Bone marrow (tissue), 2 donors: ENCODE data around the gene RBM17.
"Not testable (repeated sequence)": the region's sequence is repeated elsewhere in the genome, so short reads cannot be mapped to it uniquely, and the experiment has no call there.

Experiments used
- DNase-seq, 2 donors: peaks; one replicate each; lab custom pipeline; 2025; lab: John Stamatoyannopoulos, UW

RBM17 gene

GRCh38 chr10:6088721-6089333 is at the start of gene RBM17:
TSS of gene RBM17 (plus strand) at chr10:6089034. CDS start at chr10:6097066, 8,032 bp downstream.
- DNase-seq = peak; percentile 92 to 93

- DNase-seq = no peak
Measured at GRCh38 chr10:6039711-6040110, 49.1 kb upstream of the RBM17 start.

GRCh38 chr10:6040205-6040604 is 48.6 kb upstream of the RBM17 start:
- DNase-seq = no peak

- DNase-seq = not testable (repeated sequence)
Measured at GRCh38 chr10:6043377-6043776, 45.5 kb upstream of the RBM17 start.

- DNase-seq = no peak
Measured at GRCh38 chr10:6044060-6044459, 44.8 kb upstream of the RBM17 start.

- DNase-seq = no peak
Measured at GRCh38 chr10:6044751-6045313, 44.0 kb upstream of the RBM17 start.

- DNase-seq = peak in 1 of 2 donors; percentile 81
Measured at GRCh38 chr10:6045314-6045848, 43.5 kb upstream of the RBM17 start.

- DNase-seq = no peak
Measured at GRCh38 chr10:6045878-6046772, 42.7 kb upstream of the RBM17 start.

- DNase-seq = no peak
Measured at GRCh38 chr10:6046773-6047611, 41.8 kb upstream of the RBM17 start.

GRCh38 chr10:6047847-6048246 is 41.0 kb upstream of the RBM17 start:
- no peak for DNase-seq

- DNase-seq = no peak
Measured at GRCh38 chr10:6048281-6049030, 40.4 kb upstream of the RBM17 start.

- DNase-seq = no peak
Measured at GRCh38 chr10:6049031-6049400, 39.8 kb upstream of the RBM17 start.

- peak; percentile 42 to 88 for DNase-seq
Measured at GRCh38 chr10:6050801-6051445, 37.9 kb upstream of the RBM17 start.

- peak in 1 of 2 donors; percentile 61 for DNase-seq
Measured at GRCh38 chr10:6052247-6053221, 36.3 kb upstream of the RBM17 start.

- no peak for DNase-seq
Measured at GRCh38 chr10:6053303-6053702, 35.5 kb upstream of the RBM17 start.

GRCh38 chr10:6053816-6054631 is 34.8 kb upstream of the RBM17 start:
- no peak for DNase-seq

GRCh38 chr10:6054884-6055283 is 34.0 kb upstream of the RBM17 start:
- no peak for DNase-seq

- DNase-seq = no peak
Measured at GRCh38 chr10:6055929-6056328, 32.9 kb upstream of the RBM17 start.
